Non-pigmented ciliary epithelial cell (primary cell): Measurements from ENCODE around the gene MICALL2.
"Not testable (repeated sequence)": the region's sequence is repeated elsewhere in the genome, so short reads cannot be mapped to it uniquely, and the experiment has no call there.

Experiments
- DNase-seq: peaks from one replicate; pipeline ENCODE4 v3.0.0-alpha.2; 2010; ENCODE audit warnings: low read depth

Gene MICALL2

DNA sequence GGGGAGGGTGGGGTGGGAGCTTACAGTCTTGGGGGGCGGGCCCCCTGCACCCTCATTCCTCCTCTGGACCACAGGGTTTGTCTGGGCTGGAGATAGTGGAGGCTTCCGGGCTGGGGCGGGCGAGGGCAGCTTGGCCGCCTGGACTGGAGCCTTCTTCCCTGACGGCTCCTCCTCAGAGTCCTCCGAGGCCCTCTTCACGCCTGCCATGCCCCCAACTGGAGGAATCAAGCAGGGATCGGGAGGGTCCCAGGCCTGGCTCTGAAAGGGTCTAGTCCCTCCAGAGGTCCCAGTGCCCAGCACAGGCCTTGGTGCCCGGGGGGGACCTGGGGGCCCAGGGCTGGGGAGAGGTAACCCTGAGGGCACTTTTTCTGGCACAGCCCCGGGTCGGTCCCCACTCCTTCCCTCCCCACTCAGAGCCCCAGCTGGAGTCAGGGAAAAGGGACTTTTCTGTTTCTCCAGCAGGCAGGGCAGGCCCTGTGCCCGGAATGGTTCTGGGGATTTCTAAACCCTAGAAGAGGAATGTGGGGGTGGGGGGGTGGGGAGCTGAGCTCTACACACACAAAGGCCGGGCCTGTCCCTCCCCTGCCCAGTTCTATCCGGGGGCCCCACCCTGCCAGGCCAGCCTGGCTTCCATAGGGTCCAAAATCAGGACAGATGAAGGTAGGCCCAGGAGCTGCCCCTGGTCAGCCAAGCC lies 11.6 kb downstream of the MICALL2 start:
- no peak for DNase-seq

GRCh38 chr7:1447112-1447511 lies 12.2 kb downstream of the MICALL2 start:
- no peak for DNase-seq

DNA sequence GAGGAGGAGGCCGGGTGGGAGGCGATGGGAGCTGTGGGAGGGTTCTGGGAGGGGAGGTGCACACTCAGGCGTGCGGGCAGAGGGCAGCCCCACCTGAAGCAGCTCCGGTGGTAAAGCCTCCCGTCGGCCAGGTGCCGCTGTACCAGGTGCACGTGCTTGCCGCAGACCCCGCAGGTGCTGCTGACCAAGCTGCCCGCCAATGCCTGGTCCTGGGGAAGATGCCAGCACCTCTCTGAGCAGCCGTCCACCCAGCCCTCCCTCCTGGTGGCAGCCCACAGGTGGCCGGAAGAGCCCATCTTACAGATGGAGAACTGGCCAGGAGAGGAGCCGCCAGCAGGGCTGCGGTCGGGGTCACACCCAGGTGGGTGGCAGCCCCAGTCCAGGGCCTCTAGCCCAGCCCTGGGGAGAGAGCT lies 12.6 kb downstream of the MICALL2 start:
- no peak for DNase-seq

DNA sequence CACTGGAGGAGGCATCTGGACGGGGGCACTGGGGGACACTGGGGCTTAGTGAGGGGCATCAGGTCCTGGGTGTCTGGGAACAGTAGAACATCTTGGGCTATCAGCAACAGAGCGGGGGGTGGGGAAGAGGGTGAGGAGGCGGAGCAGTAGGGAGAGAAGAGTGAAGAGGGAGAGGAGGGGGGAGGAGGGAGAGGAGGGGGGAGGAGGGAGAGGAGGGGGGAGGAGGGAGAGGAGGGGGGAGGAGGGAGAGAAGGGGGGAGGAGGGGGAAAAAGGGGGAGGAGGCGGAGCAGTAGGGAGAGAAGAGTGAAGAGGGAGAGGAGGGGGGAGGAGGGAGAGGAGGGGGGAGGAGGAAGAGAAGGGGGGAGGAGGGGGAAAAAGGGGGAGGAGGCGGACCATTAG lies 13.2 kb downstream of the MICALL2 start:
- not testable (repeated sequence) for DNase-seq

DNA sequence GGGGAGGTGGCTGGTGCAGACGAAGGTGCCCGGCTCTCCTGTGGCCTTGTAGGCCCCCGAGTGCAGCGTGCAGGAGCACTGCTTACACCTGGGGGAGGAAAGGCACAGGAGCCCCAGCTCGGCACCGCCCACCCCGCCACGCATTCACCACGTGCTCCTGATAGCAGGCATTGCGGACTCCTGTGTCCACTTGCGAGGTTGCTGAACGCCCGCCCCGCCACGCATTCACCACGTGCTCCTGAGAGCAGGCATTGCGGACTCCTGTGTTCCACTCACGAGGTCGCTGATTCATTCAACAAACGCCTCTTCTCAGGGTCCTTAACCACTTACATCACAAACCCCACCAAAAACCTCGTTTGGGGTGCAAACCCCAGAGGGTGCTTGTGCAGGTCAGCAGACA lies 13.9 kb downstream of the MICALL2 start:
- DNase-seq = no peak

GRCh38 chr7:1444925-1445322 lies 14.3 kb downstream of the MICALL2 start:
- DNase-seq = no peak

- DNase-seq = no peak
Measured at GRCh38 chr7:1444214-1444924, 14.9 kb downstream of the MICALL2 start.

- DNase-seq = not testable (repeated sequence)
Measured at GRCh38 chr7:1443587-1444200, 15.6 kb downstream of the MICALL2 start.

- no peak for DNase-seq
Measured at GRCh38 chr7:1442355-1443124, 16.7 kb downstream of the MICALL2 start.

DNA sequence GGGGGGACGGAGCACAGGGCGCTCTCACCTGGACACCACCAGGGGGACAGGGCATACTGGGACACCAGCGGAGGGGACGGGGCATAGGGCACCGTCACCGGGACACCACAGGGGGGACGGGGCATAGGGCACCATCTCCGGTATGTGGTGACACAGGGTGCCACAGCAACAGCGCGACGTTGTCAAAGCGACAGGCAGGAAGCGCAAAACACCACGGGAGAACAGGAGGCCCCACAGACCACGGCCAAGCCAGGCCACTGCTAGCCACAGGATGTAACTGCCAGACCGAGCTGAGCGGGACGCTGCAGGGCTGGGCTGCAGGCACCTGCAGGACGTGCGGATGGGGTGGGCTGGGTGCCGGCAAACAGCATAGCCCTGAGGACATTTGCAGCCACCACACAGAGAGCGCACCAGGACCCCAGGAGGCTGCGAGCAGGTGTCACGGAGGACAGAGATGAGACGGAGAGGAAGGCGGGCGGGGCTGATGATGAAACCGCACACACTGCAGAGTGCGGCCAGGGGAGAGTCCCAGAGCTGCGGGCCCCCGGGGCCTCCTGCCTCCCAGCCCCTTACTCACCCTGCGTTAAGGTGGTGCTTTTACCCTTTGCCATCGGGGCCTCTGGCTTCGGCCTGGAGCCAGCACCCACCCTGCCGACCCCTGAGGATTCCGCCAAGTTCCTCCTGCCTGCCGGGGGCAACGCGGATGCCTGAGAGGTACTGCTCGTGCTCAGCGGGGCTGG lies 17.5 kb downstream of the MICALL2 start:
- no peak for DNase-seq

DNA sequence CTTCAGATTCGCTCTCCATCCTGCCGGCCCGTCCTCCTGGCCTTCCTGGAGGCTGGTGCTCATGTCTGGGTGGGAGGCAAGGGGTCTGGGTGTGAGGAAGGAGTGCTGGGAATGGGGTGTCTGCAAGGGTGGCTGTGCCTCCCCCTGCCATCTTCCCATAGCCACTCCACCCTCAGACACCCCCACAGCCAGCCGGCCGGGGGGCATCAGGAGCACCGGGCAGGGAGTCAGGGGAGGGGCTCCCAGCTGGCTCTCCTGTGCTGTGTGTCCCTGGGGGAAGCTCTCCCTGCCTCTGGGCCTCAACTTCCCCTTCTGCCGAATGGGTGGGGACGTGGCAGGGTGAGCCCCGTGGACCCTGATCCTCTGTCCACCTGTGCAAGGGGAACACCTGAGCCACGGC lies 18.6 kb downstream of the MICALL2 start:
- DNase-seq = no peak

DNA sequence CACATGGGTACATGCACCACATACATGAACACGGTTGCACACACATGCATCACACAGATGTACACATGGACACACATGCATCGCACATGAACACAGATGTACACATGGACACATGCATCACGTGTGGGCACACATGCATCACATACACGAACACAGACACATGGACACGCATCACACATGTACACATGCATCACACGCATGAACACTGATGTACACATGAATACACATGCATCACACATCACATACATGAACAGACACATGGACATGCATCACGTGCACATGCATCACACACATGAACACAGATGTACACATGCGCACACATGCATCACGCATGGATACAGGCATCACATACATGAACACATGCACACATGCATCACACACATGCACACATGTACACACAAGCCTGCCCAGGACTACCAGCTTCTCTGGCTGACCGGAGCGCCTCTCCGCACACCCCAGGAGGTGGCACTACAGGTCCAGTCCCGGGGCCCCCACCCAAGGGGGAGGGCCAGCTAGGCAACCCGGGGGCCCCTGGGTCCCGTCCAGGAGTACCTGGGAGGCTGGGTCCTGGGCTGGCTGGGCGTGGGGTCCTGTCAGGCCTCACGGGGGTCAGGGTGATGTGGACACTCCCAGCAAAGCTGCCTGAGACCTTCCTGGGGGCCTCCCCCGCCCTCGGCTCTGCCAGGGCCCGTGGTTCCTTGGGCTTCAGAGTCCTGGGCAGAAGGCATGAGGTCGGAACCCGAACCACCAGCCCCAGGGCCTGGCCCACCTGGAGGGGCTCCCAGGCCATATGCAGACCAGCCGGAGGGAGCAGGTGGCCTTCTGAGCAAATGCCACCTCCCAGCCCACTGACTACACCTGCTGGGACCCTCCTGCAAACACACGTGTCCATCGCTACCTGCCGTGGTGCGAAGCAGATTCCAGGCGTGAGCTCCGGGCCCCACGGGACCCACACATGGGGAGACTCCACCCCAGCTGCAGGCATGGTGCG lies 19.6 kb downstream of the MICALL2 start:
- DNase-seq = no peak

DNA sequence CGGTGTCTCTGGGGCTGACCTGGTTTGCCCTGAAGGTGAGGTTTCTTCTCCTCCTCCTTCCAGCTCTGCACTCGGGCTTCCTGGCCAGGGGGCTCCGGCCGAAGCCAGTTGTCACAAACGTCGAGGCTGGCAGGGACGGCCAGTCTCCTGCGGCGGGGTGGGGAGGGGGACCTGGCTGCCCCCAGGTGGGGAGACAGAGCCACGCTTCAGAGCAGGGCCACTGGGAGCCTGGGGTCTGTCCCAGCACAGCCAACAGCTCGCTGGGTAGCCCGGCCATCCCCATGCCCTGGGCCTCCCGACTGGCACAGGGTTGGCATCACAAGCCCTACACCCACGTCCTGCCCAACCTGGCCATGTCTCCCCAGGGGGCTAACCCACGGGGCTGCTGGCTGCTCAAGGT lies 20.4 kb downstream of the MICALL2 start:
- DNase-seq = no peak

DNA sequence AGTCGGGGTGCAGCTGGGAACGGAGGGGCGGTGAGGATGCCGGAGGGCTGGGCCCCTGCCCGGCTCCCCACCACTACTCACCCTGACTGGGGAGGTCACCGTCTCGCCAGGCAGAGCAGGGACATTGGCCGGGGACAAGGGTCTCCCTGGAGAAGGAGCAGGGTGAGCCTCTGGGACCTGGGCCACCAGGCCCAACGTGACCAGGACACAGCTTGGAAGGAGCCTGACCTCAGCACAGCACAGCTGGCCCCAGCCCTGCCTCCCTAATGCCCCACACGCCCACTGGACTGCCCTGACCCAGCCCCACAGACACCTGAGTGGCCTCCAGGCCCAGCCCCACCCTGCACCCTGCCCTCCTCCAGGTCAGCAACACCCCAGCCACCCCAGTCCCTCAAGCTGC lies 21.1 kb downstream of the MICALL2 start:
- no peak for DNase-seq

DNA sequence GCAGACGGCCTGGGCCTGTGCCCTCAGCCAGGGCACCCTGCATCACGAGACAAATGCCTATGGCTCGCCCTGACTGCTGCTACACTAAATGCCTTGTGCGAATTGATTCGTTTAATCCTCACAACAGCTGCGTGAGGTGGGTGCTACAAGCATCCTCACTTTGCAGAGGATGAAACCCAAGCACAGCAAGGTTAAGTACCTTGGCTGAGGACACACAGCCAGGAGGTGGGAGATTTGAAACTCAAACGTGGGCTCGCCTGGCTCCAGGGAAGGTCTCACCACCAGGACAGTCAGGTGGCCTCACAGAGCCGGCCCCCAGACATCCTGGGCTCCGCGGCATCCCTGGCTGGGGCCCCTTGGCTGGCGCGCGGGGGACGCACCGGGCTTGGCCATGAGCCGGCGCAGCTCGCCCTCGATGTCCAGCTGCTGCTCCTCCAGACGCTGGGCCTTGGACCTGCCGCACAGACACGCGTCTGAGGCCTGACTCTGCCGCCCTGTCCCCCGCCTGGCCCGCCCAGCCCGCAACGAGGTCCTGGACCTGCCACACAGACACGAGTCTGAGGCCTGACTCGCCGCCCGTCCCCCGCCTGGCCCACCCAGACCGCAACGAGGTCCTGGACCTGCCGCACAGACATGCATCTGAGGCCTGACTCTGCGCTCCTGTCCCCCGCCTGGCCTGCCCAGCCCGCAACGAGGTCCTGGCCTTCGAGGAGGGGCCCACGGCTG lies 22.0 kb downstream of the MICALL2 start:
- no peak for DNase-seq

- DNase-seq = no peak
Measured at GRCh38 chr7:1436608-1437007, 22.7 kb downstream of the MICALL2 start.

GRCh38 chr7:1434891-1435670 lies 24.2 kb downstream of the MICALL2 start:
- no peak for DNase-seq

DNA sequence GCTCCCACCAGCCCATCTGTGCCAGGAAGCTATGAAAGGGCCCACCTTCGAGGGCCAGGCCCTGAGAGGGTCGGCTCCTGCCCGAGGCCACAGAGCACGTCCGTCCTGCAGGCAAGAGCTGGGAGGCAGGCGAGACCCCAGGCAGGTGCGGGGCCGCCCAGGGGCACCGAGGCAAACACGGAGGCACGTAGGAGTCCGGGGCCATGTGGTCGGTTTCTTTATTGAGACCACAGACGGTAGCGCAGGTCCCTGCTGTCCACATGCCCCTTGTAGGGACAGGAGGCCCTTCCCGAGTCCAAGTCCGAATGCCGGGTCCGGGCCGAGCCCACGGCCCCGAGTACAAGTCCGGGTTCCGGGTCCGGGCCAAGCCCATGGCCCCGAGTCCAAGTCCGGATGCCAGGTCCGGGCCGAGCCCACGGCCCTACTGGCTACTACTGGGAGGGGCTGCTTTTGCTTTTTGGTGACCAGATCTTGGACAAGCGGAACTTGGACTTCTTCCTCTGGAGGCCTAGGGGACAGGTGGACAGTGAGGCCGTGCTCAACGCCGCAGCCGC lies 25.0 kb downstream of the MICALL2 start:
- DNase-seq = no peak
